WTC11 (cell line): ENCODE data around the gene ANKRD13C. TPM values are rescaled to one million over a fixed set of nuclear protein-coding genes. Genes with fewer than 3 reads are reported as not detected.

Source experiments
- ATAC-seq: fragments of 200-7000 bp; cut with Tn5 transposase; 2 replicates; pipeline ENCODE4 v1.10.0; 2021; ENCODE audit warnings: mild to moderate bottlenecking, moderate library complexity
- CTCF ChIA-PET: fragments of 300-600 bp; sonication (Branson Sonifier 250); formaldehyde crosslinking; loops from one replicate; lab custom pipeline; 2021; ENCODE audit warnings: antibody characterized with exemption; lab: Charles Lee
- POLR2A ChIA-PET: fragments of 350-600 bp; sonication (Branson Sonifier 250); formaldehyde crosslinking; loops from one replicate; lab custom pipeline; 2021; ENCODE audit warnings: antibody characterized with exemption; lab: Charles Lee
- DNase-seq: peaks from one replicate; pipeline ENCODE4 v3.0.0; 2021; ENCODE audit warnings: low spot score
- H3K27ac Mint-ChIP-seq: 2 replicates; pipeline ENCODE4 v1.8.0; 2021; ENCODE audit warnings: mixed read lengths
- H3K27me3 Mint-ChIP-seq: 2 replicates; pipeline ENCODE4 v1.8.0; 2021; ENCODE audit warnings: low read depth, mild to moderate bottlenecking, moderate library complexity, mixed read lengths
- H3K36me3 Mint-ChIP-seq: 2 replicates; pipeline ENCODE4 v1.8.0; 2021; ENCODE audit warnings: mixed read lengths
- H3K4me1 Mint-ChIP-seq: 2 replicates; pipeline ENCODE4 v1.8.0; 2022; ENCODE audit warnings: mixed read lengths
- H3K4me3 Mint-ChIP-seq: 2 replicates; pipeline ENCODE4 v1.8.0; 2021; ENCODE audit warnings: mild to moderate bottlenecking, moderate library complexity, mixed read lengths
- H3K9me3 Mint-ChIP-seq: 2 replicates; pipeline ENCODE4 v1.8.0; 2021; ENCODE audit warnings: mixed read lengths
- ARID4B ChIP-seq: sonication (generic); formaldehyde crosslinking; IDR thresholded peaks from 2 replicates; pipeline ENCODE4 v1.8.0; 2023; ENCODE audit warnings: missing genetic modification reagents, mild to moderate bottlenecking, borderline replicate concordance
- EMX1 ChIP-seq: fragments of 250-450 bp; sonication (Bioruptor Pico); IDR thresholded peaks from 2 replicates; pipeline ENCODE4 v1.8.0; 2021; ENCODE audit warnings: mild to moderate bottlenecking
- ESRRA ChIP-seq: sonication (generic); formaldehyde crosslinking; IDR thresholded peaks from 2 replicates; pipeline ENCODE4 v1.8.1; 2022; ENCODE audit warnings: mild to moderate bottlenecking, missing genetic modification reagents, borderline replicate concordance
- FOXJ3 ChIP-seq: sonication (generic); formaldehyde crosslinking; IDR thresholded peaks from 2 replicates; pipeline ENCODE4 v1.9.0; 2021; ENCODE audit warnings: missing genetic modification reagents, mild to moderate bottlenecking, borderline replicate concordance
- JUN ChIP-seq: sonication (generic); formaldehyde crosslinking; IDR thresholded peaks from 2 replicates; pipeline ENCODE4 v1.8.0; 2023; ENCODE audit warnings: mild to moderate bottlenecking, missing genetic modification reagents
- OVOL2 ChIP-seq: fragments of 250-450 bp; sonication (Bioruptor Pico); IDR thresholded peaks from 2 replicates; pipeline ENCODE4 v1.9.0; 2021; ENCODE audit warnings: mild to moderate bottlenecking, borderline replicate concordance
- SOX15 ChIP-seq: fragments of 250-450 bp; sonication (Bioruptor Pico); IDR thresholded peaks from 2 replicates; pipeline ENCODE4 v1.9.0; 2021; ENCODE audit warnings: mild to moderate bottlenecking
- TCF7 ChIP-seq: sonication (generic); formaldehyde crosslinking; IDR thresholded peaks from 2 replicates; pipeline ENCODE4 v1.8.0; 2022; ENCODE audit warnings: mild to moderate bottlenecking, low read depth, missing genetic modification reagents, moderate library complexity
- TEAD1 ChIP-seq: sonication (generic); formaldehyde crosslinking; IDR thresholded peaks from 2 replicates; pipeline ENCODE4 v1.8.0; 2022; ENCODE audit warnings: mild to moderate bottlenecking, missing genetic modification reagents
- ZMAT4 ChIP-seq: fragments of 250-450 bp; sonication (Bioruptor Pico); IDR thresholded peaks from 2 replicates; pipeline ENCODE4 v1.9.0; 2021; ENCODE audit warnings: mild to moderate bottlenecking
- ZNF121 ChIP-seq: sonication (generic); formaldehyde crosslinking; IDR thresholded peaks from 2 replicates; pipeline ENCODE4 v1.8.0; 2023; ENCODE audit warnings: missing genetic modification reagents
- ZNF138 ChIP-seq: sonication (generic); formaldehyde crosslinking; conservative IDR thresholded peaks from 2 replicates; pipeline ENCODE4 v1.8.1; 2022; ENCODE audit warnings: mild to moderate bottlenecking, moderate library complexity, missing genetic modification reagents
- ZNF219 ChIP-seq: sonication (generic); formaldehyde crosslinking; IDR thresholded peaks from 2 replicates; pipeline ENCODE4 v1.8.0; 2023; ENCODE audit warnings: missing genetic modification reagents, mild to moderate bottlenecking, borderline replicate concordance
- ZNF317 ChIP-seq: sonication (generic); formaldehyde crosslinking; IDR thresholded peaks from 2 replicates; pipeline ENCODE4 v1.8.1; 2023; ENCODE audit warnings: low read depth, mild to moderate bottlenecking, moderate library complexity, missing genetic modification reagents, borderline replicate concordance
- ZNF671 ChIP-seq: fragments of 250-450 bp; sonication (Bioruptor Pico); IDR thresholded peaks from 2 replicates; pipeline ENCODE4 v1.8.0; 2021; ENCODE audit warnings: mild to moderate bottlenecking
- total RNA-seq: library from RNA; stranded (reverse); gene quantifications from 3 replicates; pipeline ENCODE4 v1.2.3, GENCODE V29; 2021
- TF ChIP-seq, protein P1 (sequence below): sonication (generic); formaldehyde crosslinking; IDR thresholded peaks from 2 replicates; pipeline ENCODE4 v1.8.1; 2023; ENCODE audit warnings: mild to moderate bottlenecking, missing genetic modification reagents, moderate library complexity
- TF ChIP-seq, protein P2 (sequence below): fragments of 250-450 bp; sonication (Bioruptor Pico); IDR thresholded peaks from 2 replicates; pipeline ENCODE4 v1.9.0; 2021; ENCODE audit warnings: moderate library complexity, mild to moderate bottlenecking, inconsistent platforms, borderline replicate concordance
- TF ChIP-seq, protein P3 (sequence below): sonication (generic); formaldehyde crosslinking; IDR thresholded peaks from 2 replicates; pipeline ENCODE4 v1.8.1; 2022; ENCODE audit warnings: low read depth, missing genetic modification reagents, borderline replicate concordance
- TF ChIP-seq, protein P4 (sequence below): fragments of 250-450 bp; sonication (Bioruptor Pico); conservative IDR thresholded peaks from 2 replicates; pipeline ENCODE4 v1.9.0; 2021; ENCODE audit warnings: mild to moderate bottlenecking
- TF ChIP-seq, protein P5 (sequence below): sonication (generic); formaldehyde crosslinking; conservative IDR thresholded peaks from 2 replicates; pipeline ENCODE4 v1.8.1; 2022; ENCODE audit warnings: mild to moderate bottlenecking, missing genetic modification reagents
- TF ChIP-seq, protein P6 (sequence below): sonication (generic); formaldehyde crosslinking; IDR thresholded peaks from 2 replicates; pipeline ENCODE4 v1.8.1; 2022; ENCODE audit warnings: low read depth, mild to moderate bottlenecking, moderate library complexity, missing genetic modification reagents, borderline replicate concordance

ANKRD13C gene
- total RNA-seq, 1 experiment from 2014 or later, result 22.5 TPM

GRCh38 chr1:70220015-70220414 is 134.5 kb downstream of the ANKRD13C start (continued):
- TF ChIP-seq ZMAT4 (CRISPR knock-in tag) (no peak), TEAD1 (no peak)

DNA sequence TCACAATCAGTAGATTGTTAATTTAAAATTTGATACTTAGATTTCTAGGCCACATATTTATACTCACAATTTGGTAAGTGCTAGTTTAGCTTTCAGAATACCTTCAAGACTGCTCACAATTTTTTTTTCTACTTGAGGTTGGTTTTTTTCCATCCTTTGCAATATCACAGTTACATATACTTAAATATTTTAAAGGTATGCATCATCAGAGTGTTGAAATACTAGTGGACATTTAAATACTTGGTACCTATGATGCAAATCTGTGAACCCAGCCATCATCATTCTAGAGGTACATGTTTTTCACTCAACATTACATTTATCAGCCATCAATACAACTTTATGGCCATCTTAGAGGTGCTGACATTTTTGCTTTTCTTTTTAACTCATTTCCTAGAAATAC is 143.0 kb downstream of the ANKRD13C start:
- no peak for ATAC-seq
- no peaks in the 10 kb centered on the region for H3K36me3 Mint-ChIP-seq
- H3K4me1 Mint-ChIP-seq, result peaks cover 7% of the 10 kb centered on the region
- CTCF ChIA-PET, result no interaction called here
- no peak overlapping the region for H3K4me3 Mint-ChIP-seq
- TF ChIP-seq ZNF138 (CRISPR knock-in tag) (no peak), EMX1 (CRISPR knock-in tag) (no peak), JUN (no peak), FOXJ3 (CRISPR knock-in tag) (no peak), ZNF671 (CRISPR knock-in tag) (no peak), ZNF219 (CRISPR knock-in tag) (no peak), ZNF317 (CRISPR knock-in tag) (no peak)
- TF ChIP-seq, protein P1, sequence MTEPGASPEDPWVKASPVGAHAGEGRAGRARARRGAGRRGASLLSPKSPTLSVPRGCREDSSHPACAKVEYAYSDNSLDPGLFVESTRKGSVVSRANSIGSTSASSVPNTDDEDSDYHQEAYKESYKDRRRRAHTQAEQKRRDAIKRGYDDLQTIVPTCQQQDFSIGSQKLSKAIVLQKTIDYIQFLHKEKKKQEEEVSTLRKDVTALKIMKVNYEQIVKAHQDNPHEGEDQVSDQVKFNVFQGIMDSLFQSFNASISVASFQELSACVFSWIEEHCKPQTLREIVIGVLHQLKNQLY (CRISPR knock-in tag), result no peak
- TF ChIP-seq, protein P2, sequence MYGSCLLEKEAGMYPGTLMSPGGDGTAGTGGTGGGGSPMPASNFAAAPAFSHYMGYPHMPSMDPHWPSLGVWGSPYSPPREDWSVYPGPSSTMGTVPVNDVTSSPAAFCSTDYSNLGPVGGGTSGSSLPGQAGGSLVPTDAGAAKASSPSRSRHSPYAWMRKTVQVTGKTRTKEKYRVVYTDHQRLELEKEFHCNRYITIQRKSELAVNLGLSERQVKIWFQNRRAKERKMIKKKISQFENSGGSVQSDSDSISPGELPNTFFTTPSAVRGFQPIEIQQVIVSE (CRISPR knock-in tag), result no peak
- TF ChIP-seq, protein P3, sequence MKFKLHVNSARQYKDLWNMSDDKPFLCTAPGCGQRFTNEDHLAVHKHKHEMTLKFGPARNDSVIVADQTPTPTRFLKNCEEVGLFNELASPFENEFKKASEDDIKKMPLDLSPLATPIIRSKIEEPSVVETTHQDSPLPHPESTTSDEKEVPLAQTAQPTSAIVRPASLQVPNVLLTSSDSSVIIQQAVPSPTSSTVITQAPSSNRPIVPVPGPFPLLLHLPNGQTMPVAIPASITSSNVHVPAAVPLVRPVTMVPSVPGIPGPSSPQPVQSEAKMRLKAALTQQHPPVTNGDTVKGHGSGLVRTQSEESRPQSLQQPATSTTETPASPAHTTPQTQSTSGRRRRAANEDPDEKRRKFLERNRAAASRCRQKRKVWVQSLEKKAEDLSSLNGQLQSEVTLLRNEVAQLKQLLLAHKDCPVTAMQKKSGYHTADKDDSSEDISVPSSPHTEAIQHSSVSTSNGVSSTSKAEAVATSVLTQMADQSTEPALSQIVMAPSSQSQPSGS, result no peak
- no peaks in the 10 kb centered on the region for H3K9me3 Mint-ChIP-seq
- H3K27me3 Mint-ChIP-seq, result no peaks in the 10 kb centered on the region
- no peak overlapping the region for H3K27ac Mint-ChIP-seq
- POLR2A ChIA-PET, result interaction anchor here (1.7 kb wide), 1 partner anchor 10 kb away, joined by 5 read pairs; the partner anchor contains the start of gene SRSF11
- DNase-seq, result no peak

- H3K4me1 Mint-ChIP-seq, result peaks cover 8% of the 10 kb centered on the region
- H3K36me3 Mint-ChIP-seq, result no peaks in the 10 kb centered on the region; the same call in 1 of the 2 replicates
- ChIA-PET POLR2A (interaction anchor here (1.7 kb wide), 1 partner anchor 11 kb away, joined by 5 read pairs; the partner anchor contains the start of gene SRSF11), CTCF (no interaction called here)
- no peaks in the 10 kb centered on the region for H3K9me3 Mint-ChIP-seq
- ATAC-seq (no peak), DNase-seq (no peak)
- H3K27ac Mint-ChIP-seq, result no peak overlapping the region
- H3K4me3 Mint-ChIP-seq, result no peak overlapping the region
- no peaks in the 10 kb centered on the region for H3K27me3 Mint-ChIP-seq
- TF ChIP-seq ARID4B, result no peak
- no peak for TF ChIP-seq JUN
- no peak for TF ChIP-seq OVOL2 (CRISPR knock-in tag)
- TF ChIP-seq, protein P4, sequence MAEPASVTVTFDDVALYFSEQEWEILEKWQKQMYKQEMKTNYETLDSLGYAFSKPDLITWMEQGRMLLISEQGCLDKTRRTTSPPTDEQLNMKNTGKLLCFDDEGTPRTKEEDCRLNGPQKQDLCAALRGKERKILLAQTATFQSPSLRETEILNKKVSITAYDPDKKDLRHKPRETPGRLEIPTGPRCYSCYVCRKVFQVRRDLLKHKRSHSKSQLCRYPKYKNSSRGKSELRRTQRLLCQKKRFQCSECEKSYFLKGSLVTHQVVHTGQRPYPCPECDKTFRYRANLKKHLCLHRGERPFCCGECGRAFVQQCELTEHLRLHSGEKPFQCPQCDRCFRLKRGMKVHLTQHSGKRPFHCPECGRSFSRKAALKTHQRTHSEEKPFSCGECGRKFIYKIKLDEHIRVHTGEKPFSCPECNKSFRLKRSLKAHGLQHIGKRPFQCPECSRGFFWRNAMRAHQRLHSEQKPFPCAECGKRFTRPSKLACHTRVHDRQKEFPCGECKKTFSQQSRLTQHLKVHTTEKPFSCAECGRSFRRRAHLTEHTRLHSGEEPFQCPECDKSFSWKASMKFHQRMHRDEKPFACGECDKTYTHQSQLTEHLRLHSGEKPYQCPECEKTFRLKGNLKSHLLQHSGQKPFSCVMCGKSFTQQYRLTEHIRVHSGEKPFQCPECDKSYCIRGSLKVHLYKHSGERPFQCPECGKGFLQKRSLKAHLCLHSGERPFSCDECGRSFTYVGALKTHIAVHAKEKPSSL, result no peak
- no peak for TF ChIP-seq TCF7 (CRISPR knock-in tag)
- TF ChIP-seq, protein P5, sequence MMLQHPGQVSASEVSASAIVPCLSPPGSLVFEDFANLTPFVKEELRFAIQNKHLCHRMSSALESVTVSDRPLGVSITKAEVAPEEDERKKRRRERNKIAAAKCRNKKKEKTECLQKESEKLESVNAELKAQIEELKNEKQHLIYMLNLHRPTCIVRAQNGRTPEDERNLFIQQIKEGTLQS (CRISPR knock-in tag), result no peak
- TF ChIP-seq ZNF121 (CRISPR knock-in tag), result no peak
- TF ChIP-seq, protein P6, sequence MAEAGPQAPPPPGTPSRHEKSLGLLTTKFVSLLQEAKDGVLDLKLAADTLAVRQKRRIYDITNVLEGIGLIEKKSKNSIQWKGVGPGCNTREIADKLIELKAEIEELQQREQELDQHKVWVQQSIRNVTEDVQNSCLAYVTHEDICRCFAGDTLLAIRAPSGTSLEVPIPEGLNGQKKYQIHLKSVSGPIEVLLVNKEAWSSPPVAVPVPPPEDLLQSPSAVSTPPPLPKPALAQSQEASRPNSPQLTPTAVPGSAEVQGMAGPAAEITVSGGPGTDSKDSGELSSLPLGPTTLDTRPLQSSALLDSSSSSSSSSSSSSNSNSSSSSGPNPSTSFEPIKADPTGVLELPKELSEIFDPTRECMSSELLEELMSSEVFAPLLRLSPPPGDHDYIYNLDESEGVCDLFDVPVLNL (CRISPR knock-in tag), result no peak
- TF ChIP-seq SOX15 (CRISPR knock-in tag), result no peak
- TF ChIP-seq TEAD1, result no peak
- no peak for TF ChIP-seq ESRRA (CRISPR knock-in tag)
Observed at GRCh38 chr1:70210820-70211219, 143.7 kb downstream of the ANKRD13C start.
